Type B pancreatic cell (in vitro differentiated cells): ENCODE data around the gene H2AZ2. TPM values are rescaled to one million over a fixed set of nuclear protein-coding genes. Genes with fewer than 3 reads are reported as not detected.
"Not testable (repeated sequence)": the region's sequence is repeated elsewhere in the genome, so short reads cannot be mapped to it uniquely, and the experiment has no call there.

Experiments
- DNase-seq: peaks from one replicate; pipeline ENCODE4 v3.0.0; 2021; ENCODE audit warnings: mixed read lengths; ENCODE audit not compliant: unreplicated experiment; ENCODE audit errors: extremely low spot score
- H3K27ac Mint-ChIP-seq: 2 replicates; pipeline ENCODE4 v1.8.0; 2021; ENCODE audit warnings: mild to moderate bottlenecking, mixed read lengths
- H3K27me3 Mint-ChIP-seq: 2 replicates; pipeline ENCODE4 v1.8.0; 2021; ENCODE audit warnings: mixed read lengths
- H3K36me3 Mint-ChIP-seq: 2 replicates; pipeline ENCODE4 v1.8.0; 2021; ENCODE audit warnings: mixed read lengths
- H3K4me1 Mint-ChIP-seq: one replicate; pipeline ENCODE4 v1.8.0; 2021; ENCODE audit warnings: mixed read lengths; ENCODE audit not compliant: unreplicated experiment
- H3K4me3 Mint-ChIP-seq: 2 replicates; pipeline ENCODE4 v1.8.0; 2021; ENCODE audit warnings: mild to moderate bottlenecking, mixed read lengths
- H3K9me3 Mint-ChIP-seq: 2 replicates; pipeline ENCODE4 v1.8.0; 2021; ENCODE audit warnings: mixed read lengths
- CTCF ChIP-seq: fragments of 200-600 bp; sonication (generic); conservative IDR thresholded peaks from 2 replicates; pipeline ENCODE4 v1.5.0; 2021; ENCODE audit warnings: antibody characterized with exemption, mild to moderate bottlenecking
- total RNA-seq: library from RNA; stranded (reverse); gene quantifications from 2 replicates; pipeline ENCODE4 v1.2.1, GENCODE V29; 2021; ENCODE audit warnings: low replicate concordance

The H2AZ2 gene
- total RNA-seq, 1 donor from 2014 or later: 239 TPM

- Mint-ChIP-seq H3K9me3 (no peaks in the 10 kb centered on the region), H3K4me3 (no peak overlapping the region)
- TF ChIP-seq CTCF: no peak
Observed at GRCh38 chr7:44789990-44790389, 57.9 kb downstream of the H2AZ2 start.

GRCh38 chr7:44787762-44788161, 60.1 kb downstream of the H2AZ2 start:
- no peak overlapping the region for H3K4me3 Mint-ChIP-seq
- no peaks in the 10 kb centered on the region for H3K27me3 Mint-ChIP-seq
- DNase-seq: no peak
- no peak overlapping the region for H3K27ac Mint-ChIP-seq
- peaks cover 4% of the 10 kb centered on the region for H3K36me3 Mint-ChIP-seq
- no peak for TF ChIP-seq CTCF
- peaks cover 5% of the 10 kb centered on the region for H3K9me3 Mint-ChIP-seq
- H3K4me1 Mint-ChIP-seq: no peaks in the 10 kb centered on the region

More at GRCh38 chr7:44789990-44790389, 57.9 kb downstream of the H2AZ2 start:
- H3K27ac Mint-ChIP-seq: no peak overlapping the region
- H3K4me1 Mint-ChIP-seq: peaks cover 5% of the 10 kb centered on the region
- H3K27me3 Mint-ChIP-seq: no peaks in the 10 kb centered on the region
- no peaks in the 10 kb centered on the region for H3K36me3 Mint-ChIP-seq
- no peak for DNase-seq

GRCh38 chr7:44787041-44787440, 60.8 kb downstream of the H2AZ2 start:
- no peak overlapping the region for H3K4me3 Mint-ChIP-seq
- peaks cover 4% of the 10 kb centered on the region for H3K36me3 Mint-ChIP-seq
- no peak overlapping the region for H3K27ac Mint-ChIP-seq
- TF ChIP-seq CTCF: no peak
- no peaks in the 10 kb centered on the region for H3K27me3 Mint-ChIP-seq
- no peak for DNase-seq
- no peaks in the 10 kb centered on the region for H3K4me1 Mint-ChIP-seq
- peaks cover 5% of the 10 kb centered on the region for H3K9me3 Mint-ChIP-seq

- not testable (repeated sequence) for H3K4me3 Mint-ChIP-seq, H3K4me1 Mint-ChIP-seq, H3K9me3 Mint-ChIP-seq, H3K27me3 Mint-ChIP-seq, H3K36me3 Mint-ChIP-seq, DNase-seq, H3K27ac Mint-ChIP-seq
Observed at GRCh38 chr7:44785218-44785617, 62.7 kb downstream of the H2AZ2 start.

GRCh38 chr7:44784364-44784763, 63.5 kb downstream of the H2AZ2 start:
- Mint-ChIP-seq H3K27ac (no peak overlapping the region), H3K36me3 (peaks cover 4% of the 10 kb centered on the region), H3K27me3 (no peaks in the 10 kb centered on the region), H3K4me3 (no peak overlapping the region), H3K4me1 (no peaks in the 10 kb centered on the region), H3K9me3 (peaks cover 5% of the 10 kb centered on the region)
- TF ChIP-seq CTCF: no peak
- DNase-seq: no peak

- peaks cover 4% of the 10 kb centered on the region for H3K36me3 Mint-ChIP-seq
- no peaks in the 10 kb centered on the region for H3K4me1 Mint-ChIP-seq
- no peak for DNase-seq
- no peaks in the 10 kb centered on the region for H3K27me3 Mint-ChIP-seq
- H3K4me3 Mint-ChIP-seq: no peak overlapping the region
- peaks cover 5% of the 10 kb centered on the region for H3K9me3 Mint-ChIP-seq
- no peak overlapping the region for H3K27ac Mint-ChIP-seq
- no peak for TF ChIP-seq CTCF
Observed at GRCh38 chr7:44783407-44783806, 64.5 kb downstream of the H2AZ2 start.
